Measurements from ENCODE around the gene LSM14B. TPM values are rescaled to one million over a fixed set of nuclear protein-coding genes. Genes with fewer than 3 reads are reported as not detected.
"Not testable (repeated sequence)": the region's sequence is repeated elsewhere in the genome, so short reads cannot be mapped to it uniquely, and the experiment has no call there.

LSM14B gene
- total RNA-seq, 1 experiment from 2014 or later: 82.4 TPM

DNA sequence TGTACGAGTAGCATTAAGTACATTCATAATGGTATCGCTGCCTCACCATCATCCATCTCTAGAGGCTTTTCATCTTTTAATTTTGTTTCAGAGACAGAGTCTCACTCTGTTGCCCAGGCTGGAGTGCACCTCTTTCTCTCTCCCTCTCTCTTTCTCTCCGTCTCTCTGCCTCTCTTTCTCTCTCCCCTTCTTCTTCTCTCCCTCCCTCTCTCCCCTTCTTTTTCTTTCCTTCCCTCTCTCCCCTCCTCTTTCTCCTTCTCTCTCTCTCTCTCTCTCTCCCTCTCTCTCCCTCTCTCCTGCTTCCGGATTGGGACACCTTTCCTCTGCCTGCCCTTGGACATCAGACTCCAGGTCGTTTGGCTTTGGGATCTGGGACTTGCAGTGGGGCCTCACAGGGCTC is 39.0 kb upstream of the LSM14B start:
- TF ChIP-seq, protein P1, sequence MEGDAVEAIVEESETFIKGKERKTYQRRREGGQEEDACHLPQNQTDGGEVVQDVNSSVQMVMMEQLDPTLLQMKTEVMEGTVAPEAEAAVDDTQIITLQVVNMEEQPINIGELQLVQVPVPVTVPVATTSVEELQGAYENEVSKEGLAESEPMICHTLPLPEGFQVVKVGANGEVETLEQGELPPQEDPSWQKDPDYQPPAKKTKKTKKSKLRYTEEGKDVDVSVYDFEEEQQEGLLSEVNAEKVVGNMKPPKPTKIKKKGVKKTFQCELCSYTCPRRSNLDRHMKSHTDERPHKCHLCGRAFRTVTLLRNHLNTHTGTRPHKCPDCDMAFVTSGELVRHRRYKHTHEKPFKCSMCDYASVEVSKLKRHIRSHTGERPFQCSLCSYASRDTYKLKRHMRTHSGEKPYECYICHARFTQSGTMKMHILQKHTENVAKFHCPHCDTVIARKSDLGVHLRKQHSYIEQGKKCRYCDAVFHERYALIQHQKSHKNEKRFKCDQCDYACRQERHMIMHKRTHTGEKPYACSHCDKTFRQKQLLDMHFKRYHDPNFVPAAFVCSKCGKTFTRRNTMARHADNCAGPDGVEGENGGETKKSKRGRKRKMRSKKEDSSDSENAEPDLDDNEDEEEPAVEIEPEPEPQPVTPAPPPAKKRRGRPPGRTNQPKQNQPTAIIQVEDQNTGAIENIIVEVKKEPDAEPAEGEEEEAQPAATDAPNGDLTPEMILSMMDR (conservative IDR thresholded peaks at IDR 0.05): no peak
- Histone ChIP-seq H3K56ac (ENCODE audit: insufficient read length, low read depth, low read length) (no peak overlapping the region), H3K18ac (ENCODE audit: insufficient read length, low read depth, low read length) (no peak overlapping the region), H3K27me3 (ENCODE audit: insufficient read depth, low read length) (no peaks in the 10 kb centered on the region), H4K91ac (ENCODE audit: insufficient read length, low read depth, low read length) (no peak overlapping the region), H2BK5ac (ENCODE audit: insufficient read length, low read length) (no peak overlapping the region), H2BK20ac (ENCODE audit: low read depth, low read length, poor library complexity, severe bottlenecking) (no peak overlapping the region), H3K79me2 (ENCODE audit: insufficient read depth, low read length) (no peaks in the 10 kb centered on the region), H2AFZ (ENCODE audit: low read length) (no peak overlapping the region), H4K5ac (ENCODE audit: insufficient read length, low read depth, low read length) (no peak overlapping the region), H3K4ac (ENCODE audit: low read depth, low read length) (no peak overlapping the region), H3K9me3 (ENCODE audit: control insufficient read depth, low read depth, low read length) (no peaks in the 10 kb centered on the region), H4K8ac (replicated peaks; ENCODE audit: insufficient read length, low read depth, low read length) (no peak overlapping the region), H2BK15ac (ENCODE audit: low read depth, low read length) (no peak overlapping the region), H2BK12ac (ENCODE audit: insufficient read length, low read depth, low read length) (no peak overlapping the region), H3K23me2 (ENCODE audit: insufficient read length, low read depth, low read length, poor library complexity, severe bottlenecking) (no peaks in the 10 kb centered on the region), H3T11ph (ENCODE audit: low read length) (no peak overlapping the region), H4K20me1 (ENCODE audit: control insufficient read depth, insufficient read depth, insufficient read length) (no peaks in the 10 kb centered on the region), H3K23ac (ENCODE audit: insufficient read length, low read depth, low read length) (no peak overlapping the region), H2BK120ac (ENCODE audit: low read depth, low read length, poor library complexity, severe bottlenecking) (no peak overlapping the region), H3K4me2 (ENCODE audit: insufficient read depth, insufficient read length, low read length) (no peak overlapping the region), H3K9ac (ENCODE audit: extremely low read depth, insufficient read length, low read length) (no peak overlapping the region), H3K14ac (ENCODE audit: insufficient read depth, low read length) (no peak overlapping the region; the same call in 1 of the 2 replicates), H3K79me1 (ENCODE audit: insufficient read depth, low read depth, low read length, poor library complexity, severe bottlenecking) (no peaks in the 10 kb centered on the region), H3K4me1 (ENCODE audit: insufficient read depth, low read length) (no peaks in the 10 kb centered on the region), H3K27ac (ENCODE audit: insufficient read length, low read depth, low read length) (no peak overlapping the region), H2AK5ac (ENCODE audit: insufficient read length, low read length) (no peak overlapping the region)
- Mint-ChIP-seq H3K4me1 (no peaks in the 10 kb centered on the region), H3K27me3 (ENCODE audit: low read depth) (peaks cover 33% of the 10 kb centered on the region), H3K4me3 (no peak overlapping the region), H3K36me3 (ENCODE audit: insufficient read depth in 1 of 3, low read depth in 3 of 3) (no peaks in the 10 kb centered on the region; a peak in 1 of 7 replicates), H3K27ac (no peak overlapping the region), H3K9me3 (peaks cover 5 to 13% of the 10 kb centered on the region in 2 experiments)
- no CpG with 5 or more reads among the region's 5 CpGs for WGBS (ENCODE audit: extremely low coverage, insufficient read length, low lambda C conversion rate)
- DNase-seq: no peak

DNA sequence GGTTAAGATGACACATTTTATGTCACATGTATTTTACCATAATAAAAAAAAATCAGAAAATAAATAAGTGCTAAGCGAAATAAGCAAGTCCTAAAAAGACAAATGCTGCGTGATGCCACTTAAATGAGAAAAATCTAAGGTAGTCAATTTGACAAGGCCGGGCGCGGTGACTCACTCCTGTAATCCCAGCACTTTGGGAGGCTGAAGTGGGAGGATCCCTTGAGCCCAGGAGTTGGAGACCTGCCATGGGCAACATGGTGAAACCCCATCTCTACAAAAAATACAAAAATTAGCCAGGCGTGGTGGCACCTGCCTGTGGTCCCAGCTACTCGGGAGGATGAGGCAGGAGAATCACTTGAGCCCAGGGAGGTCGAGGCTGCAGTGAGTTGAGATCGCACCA is 38.1 kb upstream of the LSM14B start:
- not testable (repeated sequence) for H3K9me3 ChIP-seq (ENCODE audit: control insufficient read depth, low read depth, low read length); H2BK20ac ChIP-seq (ENCODE audit: low read depth, low read length, poor library complexity, severe bottlenecking); H2BK15ac ChIP-seq (ENCODE audit: low read depth, low read length); H3K23me2 ChIP-seq (ENCODE audit: insufficient read length, low read depth, low read length, poor library complexity, severe bottlenecking); H3K9ac ChIP-seq (ENCODE audit: extremely low read depth, insufficient read length, low read length); H3K27ac Mint-ChIP-seq; H3K18ac ChIP-seq (ENCODE audit: insufficient read length, low read depth, low read length); H2BK12ac ChIP-seq (ENCODE audit: insufficient read length, low read depth, low read length); H3K4me1 ChIP-seq (ENCODE audit: insufficient read depth, low read length); H3K14ac ChIP-seq (ENCODE audit: insufficient read depth, low read length); H3K4me2 ChIP-seq (ENCODE audit: insufficient read depth, insufficient read length, low read length); H3K56ac ChIP-seq (ENCODE audit: insufficient read length, low read depth, low read length); H3K79me1 ChIP-seq (ENCODE audit: insufficient read depth, low read depth, low read length, poor library complexity, severe bottlenecking); H4K5ac ChIP-seq (ENCODE audit: insufficient read length, low read depth, low read length); H2AK5ac ChIP-seq (ENCODE audit: insufficient read length, low read length); H3K27ac ChIP-seq (ENCODE audit: insufficient read length, low read depth, low read length); H3T11ph ChIP-seq (ENCODE audit: low read length); H3K4ac ChIP-seq (ENCODE audit: low read depth, low read length); H3K4me1 Mint-ChIP-seq; H3K27me3 ChIP-seq (ENCODE audit: insufficient read depth, low read length); H3K36me3 Mint-ChIP-seq (ENCODE audit: insufficient read depth in 1 of 3, low read depth in 3 of 3); H4K8ac ChIP-seq (replicated peaks; ENCODE audit: insufficient read length, low read depth, low read length); H2BK5ac ChIP-seq (ENCODE audit: insufficient read length, low read length); H4K20me1 ChIP-seq (ENCODE audit: control insufficient read depth, insufficient read depth, insufficient read length); H2BK120ac ChIP-seq (ENCODE audit: low read depth, low read length, poor library complexity, severe bottlenecking); H3K9me3 Mint-ChIP-seq; H3K4me3 Mint-ChIP-seq; H3K79me2 ChIP-seq (ENCODE audit: insufficient read depth, low read length); H2AFZ ChIP-seq (ENCODE audit: low read length); H3K23ac ChIP-seq (ENCODE audit: insufficient read length, low read depth, low read length); H4K91ac ChIP-seq (ENCODE audit: insufficient read length, low read depth, low read length); DNase-seq
- WGBS (ENCODE audit: extremely low coverage, insufficient read length, low lambda C conversion rate): no CpG with 5 or more reads among the region's 9 CpGs
- peaks cover 31% of the 10 kb centered on the region for H3K27me3 Mint-ChIP-seq (ENCODE audit: low read depth)

All from H9 (cell line).